HFF-Myc (cell line): Measurements from ENCODE around the gene EPHA3.

ENCODE experiments used
- DNase-seq: peaks from one replicate; pipeline ENCODE4 v3.0.0-alpha.2; 2011; ENCODE audit warnings: low read depth; ENCODE audit errors: extremely low read depth
- H3K4me3 ChIP-seq: replicated peaks from 2 replicates; pipeline ENCODE4 v1.5.1; 2011; ENCODE audit warnings: low read depth, mild to moderate bottlenecking, control low read depth, low read length
- TF ChIP-seq, protein P1 (sequence below): IDR thresholded peaks from 2 replicates; pipeline ENCODE4 v1.5.1; 2012; ENCODE audit warnings: mild to moderate bottlenecking, low read depth, low read length, control low read depth; ENCODE audit errors: missing control alignments

Gene EPHA3

DNA sequence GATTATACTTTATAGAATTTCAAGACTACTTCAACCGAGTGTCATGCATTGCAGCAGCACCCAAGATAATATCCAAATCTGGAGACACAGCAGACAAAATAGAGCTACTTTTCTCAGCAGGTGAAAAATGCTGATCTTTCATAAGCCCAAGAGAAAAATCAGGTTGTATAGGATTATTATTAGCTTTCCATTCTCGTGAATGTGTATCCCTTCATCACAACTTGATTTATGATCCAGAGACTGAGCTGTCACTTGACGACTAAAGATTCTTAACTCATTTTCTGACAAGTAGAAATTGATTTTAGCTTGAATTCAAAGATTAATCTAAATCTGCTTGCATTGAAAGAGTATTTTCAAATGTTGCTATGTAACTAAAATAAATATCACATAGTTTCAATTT is 32.4 kb downstream of the EPHA3 start:
- DNase-seq, result no peak
- H3K4me3 ChIP-seq, result no peak overlapping the region
- TF ChIP-seq, protein P1, sequence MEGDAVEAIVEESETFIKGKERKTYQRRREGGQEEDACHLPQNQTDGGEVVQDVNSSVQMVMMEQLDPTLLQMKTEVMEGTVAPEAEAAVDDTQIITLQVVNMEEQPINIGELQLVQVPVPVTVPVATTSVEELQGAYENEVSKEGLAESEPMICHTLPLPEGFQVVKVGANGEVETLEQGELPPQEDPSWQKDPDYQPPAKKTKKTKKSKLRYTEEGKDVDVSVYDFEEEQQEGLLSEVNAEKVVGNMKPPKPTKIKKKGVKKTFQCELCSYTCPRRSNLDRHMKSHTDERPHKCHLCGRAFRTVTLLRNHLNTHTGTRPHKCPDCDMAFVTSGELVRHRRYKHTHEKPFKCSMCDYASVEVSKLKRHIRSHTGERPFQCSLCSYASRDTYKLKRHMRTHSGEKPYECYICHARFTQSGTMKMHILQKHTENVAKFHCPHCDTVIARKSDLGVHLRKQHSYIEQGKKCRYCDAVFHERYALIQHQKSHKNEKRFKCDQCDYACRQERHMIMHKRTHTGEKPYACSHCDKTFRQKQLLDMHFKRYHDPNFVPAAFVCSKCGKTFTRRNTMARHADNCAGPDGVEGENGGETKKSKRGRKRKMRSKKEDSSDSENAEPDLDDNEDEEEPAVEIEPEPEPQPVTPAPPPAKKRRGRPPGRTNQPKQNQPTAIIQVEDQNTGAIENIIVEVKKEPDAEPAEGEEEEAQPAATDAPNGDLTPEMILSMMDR, result no peak

GRCh38 chr3:89144080-89144479 is 36.7 kb downstream of the EPHA3 start:
- no peak overlapping the region for H3K4me3 ChIP-seq
- no peak for DNase-seq
- TF ChIP-seq, protein P1, result no peak

GRCh38 chr3:89145995-89146394 is 38.6 kb downstream of the EPHA3 start:
- TF ChIP-seq, protein P1, result no peak
- no peak overlapping the region for H3K4me3 ChIP-seq
- peak; percentile 39 for DNase-seq

DNA sequence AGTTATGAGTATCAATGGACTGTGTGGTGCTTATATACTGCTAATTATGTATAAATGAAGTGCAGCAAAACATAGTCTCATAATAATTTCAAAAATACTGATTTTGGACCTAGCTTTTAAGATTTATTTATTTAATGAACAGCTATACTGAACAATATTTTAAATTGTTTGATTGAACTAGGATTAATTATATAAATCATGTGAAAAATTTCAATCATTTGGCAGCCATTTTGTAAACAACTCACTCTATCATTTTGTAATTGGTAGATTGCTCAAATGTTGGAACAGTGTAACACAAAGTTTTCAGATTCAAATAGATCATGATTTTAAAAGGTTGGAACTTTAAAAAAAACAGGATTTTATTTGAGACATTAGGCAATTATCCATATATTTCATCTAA is 47.0 kb downstream of the EPHA3 start:
- H3K4me3 ChIP-seq, result no peak overlapping the region
- DNase-seq, result no peak
- TF ChIP-seq, protein P1, result no peak

GRCh38 chr3:89155811-89156210 is 48.4 kb downstream of the EPHA3 start:
- no peak overlapping the region for H3K4me3 ChIP-seq
- DNase-seq, result no peak
- TF ChIP-seq, protein P1, result no peak

GRCh38 chr3:89157575-89157974 is 50.2 kb downstream of the EPHA3 start:
- DNase-seq, result no peak
- H3K4me3 ChIP-seq, result no peak overlapping the region
- TF ChIP-seq, protein P1, result no peak

DNA sequence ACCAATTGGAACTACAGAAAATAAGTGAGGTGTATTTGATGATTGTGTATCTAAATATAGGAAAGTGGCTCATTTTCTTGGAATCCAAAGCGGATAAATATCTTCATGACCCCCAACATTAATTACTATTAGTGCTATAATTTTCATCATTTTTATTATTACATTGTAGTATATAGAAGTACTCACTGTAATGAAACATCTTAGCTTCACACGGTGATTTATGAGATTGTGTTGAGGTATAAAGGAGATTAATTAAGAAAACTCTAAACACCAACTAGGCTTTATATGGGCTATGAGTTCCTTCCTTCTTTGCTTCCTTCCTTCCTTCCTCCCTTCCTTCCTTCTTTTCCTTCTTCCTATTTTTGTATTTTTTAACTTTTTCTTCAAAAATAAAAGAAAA is 52.2 kb downstream of the EPHA3 start:
- TF ChIP-seq, protein P1, result no peak
- no peak for DNase-seq
- no peak overlapping the region for H3K4me3 ChIP-seq
